ENCODE measurements around the gene SLC47A1.
A peak's percentile ranks its signal among the peaks of the same experiment; 100 is the strongest.
"Not testable (repeated sequence)": the region's sequence is repeated elsewhere in the genome, so short reads cannot be mapped to it uniquely, and the experiment has no call there.

SLC47A1 gene

DNA sequence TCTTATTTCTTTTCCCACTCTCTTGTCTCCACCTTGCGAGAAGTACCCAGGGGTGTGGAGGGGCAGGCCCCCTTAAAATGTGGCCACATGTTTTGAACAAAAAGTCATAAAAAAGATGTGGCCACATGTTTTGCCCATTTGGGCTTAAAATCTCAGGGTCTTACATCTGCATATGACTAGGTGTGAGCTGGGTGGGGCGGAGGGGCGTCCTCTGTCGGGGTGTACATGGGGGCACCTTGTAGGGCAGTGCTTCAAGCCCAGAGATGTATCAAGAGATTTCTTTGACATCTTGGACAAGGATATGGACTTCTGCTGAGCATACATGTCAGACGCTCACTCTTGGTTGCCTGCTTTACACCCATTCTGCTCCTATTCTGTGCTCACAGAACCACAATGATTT is 13.0 kb upstream of the SLC47A1 start:
- DNase-seq, result no peak

DNA sequence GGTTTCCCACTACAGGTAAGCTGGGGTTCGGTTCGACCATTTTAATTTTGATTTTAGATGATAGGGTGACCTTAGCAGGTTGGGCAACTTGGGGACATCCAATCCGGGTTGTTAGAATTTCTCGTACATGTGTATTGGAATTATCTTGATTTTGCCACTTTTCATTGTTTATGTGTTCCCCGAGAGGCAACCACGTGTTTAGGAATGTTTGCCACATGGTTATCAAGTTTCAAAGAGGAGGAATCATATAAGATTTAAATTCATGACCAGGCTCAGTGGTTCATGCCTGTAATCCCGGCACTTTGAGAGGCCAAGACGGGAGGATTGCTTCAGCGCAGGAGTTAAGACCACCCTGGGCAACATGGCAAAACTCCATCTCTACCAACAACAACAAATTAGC is 10.0 kb upstream of the SLC47A1 start:
- no peak for DNase-seq

DNA sequence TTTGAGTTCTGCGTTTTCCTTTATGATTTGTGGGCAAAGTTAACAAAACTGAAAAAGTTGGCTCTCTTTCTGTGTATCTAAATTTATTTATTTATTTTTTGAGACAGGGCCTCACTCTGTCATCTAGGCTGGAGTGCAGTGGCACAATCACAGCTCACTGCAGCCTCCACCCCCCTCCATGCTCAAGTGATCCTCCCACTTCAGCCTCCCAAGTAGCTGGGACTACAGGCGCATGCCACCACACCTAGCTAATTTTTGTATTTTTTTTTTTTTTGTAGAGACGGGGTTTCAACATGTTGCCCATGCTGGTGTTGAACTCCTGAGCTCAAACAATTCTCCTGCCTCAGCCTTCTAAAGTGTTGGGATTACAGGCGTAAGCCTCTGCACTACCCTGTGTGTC is 6.7 kb upstream of the SLC47A1 start:
- DNase-seq, result not testable (repeated sequence)

DNA sequence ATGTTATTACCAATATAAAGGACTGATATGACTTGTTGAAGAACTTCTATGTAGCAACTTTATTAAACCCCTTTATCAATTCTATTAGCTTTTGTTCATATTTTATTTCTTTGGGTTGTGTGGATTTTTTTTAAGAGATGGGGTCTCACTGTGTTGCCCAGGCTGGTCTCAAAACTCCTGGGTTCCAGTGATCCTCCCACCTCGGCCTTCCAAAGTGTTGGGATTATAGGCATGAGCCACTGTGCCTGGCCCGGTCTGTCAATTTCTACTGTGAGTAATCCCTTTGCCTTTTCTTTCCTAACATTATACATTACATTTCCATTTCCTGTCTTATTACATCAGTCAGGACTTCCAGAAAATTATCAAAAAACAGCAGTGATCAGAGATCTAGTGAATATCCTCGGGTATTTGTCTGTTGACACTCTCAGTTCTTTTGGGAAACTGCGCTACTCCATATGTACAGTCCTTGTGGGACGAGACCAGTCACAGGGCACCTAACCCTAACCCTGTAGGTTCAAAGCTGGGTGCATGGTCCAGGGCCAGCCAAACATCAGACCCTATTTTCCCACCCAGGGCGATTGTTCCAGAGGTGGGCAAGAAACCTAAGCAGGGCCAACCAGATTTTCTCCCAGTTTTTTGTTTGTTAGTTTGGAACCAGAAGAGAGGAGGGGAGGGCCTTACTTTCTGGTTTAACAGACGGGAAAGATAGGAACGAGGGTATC is 1.7 kb upstream of the SLC47A1 start:
- DNase-seq, result no peak

DNA sequence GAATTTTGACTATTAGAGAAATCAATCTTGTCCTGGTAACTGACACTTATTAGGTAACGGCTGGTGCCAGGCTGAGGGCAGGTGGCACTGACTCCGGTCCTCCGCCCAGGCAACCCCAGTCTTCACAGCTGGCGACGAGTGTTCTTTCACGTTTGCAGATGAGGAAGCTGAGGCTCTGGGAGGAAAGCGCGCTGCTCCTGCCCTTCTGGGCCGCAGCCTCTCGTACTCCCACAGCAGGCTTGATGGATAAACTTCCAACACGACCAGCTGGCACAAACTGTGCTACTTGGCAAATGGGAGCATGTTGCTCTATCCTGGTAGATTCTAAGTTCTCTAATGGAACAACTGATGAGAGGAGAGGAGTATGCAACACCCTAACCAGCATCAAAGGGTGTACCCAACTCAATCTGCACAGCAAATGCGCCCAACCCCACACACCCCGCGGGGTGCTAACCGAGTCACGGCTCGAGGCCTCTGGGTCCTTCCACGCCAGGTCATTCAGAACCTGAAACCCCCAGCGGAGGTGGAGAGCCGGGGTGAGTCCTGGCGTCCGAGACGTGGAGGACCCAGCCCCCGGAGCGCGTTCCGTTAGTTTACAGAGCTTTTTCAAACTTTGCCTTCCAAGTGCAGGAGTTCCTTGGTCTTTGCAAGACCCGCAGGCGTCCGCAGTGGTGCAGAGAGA is 477 bp upstream of the SLC47A1 start:
- no peak for DNase-seq

DNA sequence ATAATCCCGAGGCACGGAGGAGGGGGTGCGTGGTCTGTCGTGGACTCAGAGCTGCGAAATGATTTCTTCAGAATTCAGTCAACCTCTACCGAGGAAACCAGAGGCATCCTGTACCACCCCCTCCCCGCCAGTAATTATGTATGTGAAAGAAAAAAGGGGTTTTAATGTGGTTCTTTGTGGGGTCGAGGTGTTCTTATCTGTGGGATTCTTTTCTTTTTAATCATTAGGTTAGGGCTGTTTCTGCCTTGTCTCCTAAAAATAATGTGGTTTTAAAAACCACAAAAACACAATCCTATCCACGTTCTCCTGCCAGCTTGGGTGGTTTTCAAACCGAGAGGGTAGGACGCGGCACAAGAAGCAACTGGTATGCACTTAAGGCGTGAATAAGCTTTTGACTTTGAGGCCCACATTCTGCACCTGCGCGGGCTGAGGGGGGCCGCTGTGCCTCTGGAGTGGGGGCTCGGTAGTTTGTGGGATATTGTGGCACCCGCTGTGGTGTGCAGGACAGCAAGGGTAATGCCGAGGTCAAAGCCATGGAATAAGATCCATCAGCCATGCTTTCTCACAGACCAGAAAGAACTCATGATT is 1.0 kb downstream of the SLC47A1 start:
- no peak for DNase-seq

DNA sequence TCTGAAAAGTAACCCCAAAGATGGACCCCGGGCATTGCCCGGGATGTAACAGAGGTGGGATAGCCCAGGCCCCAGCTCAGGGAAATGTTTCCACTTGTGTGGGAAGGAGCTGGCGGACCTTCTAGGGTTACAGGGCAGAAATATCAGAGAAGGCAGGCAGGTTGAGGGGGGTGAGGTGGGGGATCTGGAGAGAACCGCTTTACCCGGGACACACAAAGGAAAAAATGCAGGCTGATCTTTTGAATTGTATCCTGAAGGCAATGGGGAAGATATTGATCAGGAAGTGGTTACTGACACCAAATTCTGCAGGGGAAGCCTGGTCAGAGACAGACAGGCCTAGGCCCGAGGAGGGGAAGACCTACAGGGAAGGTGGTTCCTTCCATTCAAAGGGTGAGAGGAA is 3.5 kb downstream of the SLC47A1 start:
- DNase-seq, result no peak

DNA sequence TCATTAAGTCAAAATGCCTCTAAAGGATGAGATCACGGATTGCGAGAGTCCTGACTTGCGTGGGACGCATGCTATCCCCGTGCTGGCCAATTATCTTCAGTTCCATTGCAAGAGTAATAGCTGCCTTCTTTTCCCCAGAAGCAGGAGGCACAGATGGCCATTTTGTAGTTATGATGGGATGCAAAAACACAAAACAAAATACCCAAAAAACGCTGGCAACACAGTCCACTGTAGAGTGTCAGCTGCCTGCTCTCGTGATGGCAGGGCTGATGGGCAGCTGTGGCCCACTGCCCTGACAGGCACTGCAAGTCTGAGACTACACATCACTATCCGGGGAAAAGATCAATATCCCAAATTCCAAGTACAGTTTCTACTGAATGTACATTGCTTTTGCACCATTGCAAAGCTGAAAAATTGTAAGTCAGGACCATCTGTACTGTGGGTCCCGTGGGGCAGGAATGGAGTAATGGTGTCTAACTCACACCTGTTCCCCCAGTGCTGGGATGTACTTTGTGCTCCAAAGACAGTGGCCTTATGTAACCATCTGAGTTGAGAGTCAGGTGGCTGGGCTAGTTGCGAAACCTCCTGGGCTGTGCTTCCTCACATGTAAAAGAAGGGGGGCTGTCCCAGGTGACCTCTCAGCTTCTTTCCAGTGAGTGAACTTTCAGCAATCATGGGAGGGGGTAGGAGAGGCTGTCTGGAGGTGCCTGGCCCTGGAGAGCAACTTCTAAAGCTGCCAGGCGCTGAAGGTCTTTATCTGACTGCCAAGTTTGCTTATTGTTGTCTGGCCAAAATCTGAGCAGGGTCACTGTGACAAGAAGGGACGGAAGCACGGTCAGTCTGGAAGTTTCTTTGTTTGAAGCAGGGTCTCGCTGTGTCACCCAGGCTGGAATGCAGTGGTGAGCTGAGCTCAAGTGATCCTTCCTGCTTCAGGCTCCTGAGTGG is 4.7 kb downstream of the SLC47A1 start:
- no peak for DNase-seq

DNA sequence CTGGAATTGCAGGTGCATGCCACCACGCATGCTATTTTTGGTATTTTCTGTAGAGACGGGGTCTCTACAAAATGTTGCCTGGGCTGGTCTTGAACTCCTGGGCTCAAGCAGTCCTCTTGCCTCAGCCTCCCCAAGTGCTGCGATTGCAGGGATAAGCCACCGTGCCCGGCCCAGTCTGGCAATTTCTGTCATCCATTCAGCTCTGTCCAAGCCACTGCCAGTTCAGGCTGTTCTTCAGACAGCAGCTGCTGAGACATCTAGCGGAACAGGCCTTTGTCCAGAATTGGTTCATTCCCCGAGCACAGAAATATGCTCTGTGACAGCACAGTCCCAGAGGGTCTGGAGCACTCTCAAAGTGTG is 5.4 kb downstream of the SLC47A1 start:
- DNase-seq, result no peak

DNA sequence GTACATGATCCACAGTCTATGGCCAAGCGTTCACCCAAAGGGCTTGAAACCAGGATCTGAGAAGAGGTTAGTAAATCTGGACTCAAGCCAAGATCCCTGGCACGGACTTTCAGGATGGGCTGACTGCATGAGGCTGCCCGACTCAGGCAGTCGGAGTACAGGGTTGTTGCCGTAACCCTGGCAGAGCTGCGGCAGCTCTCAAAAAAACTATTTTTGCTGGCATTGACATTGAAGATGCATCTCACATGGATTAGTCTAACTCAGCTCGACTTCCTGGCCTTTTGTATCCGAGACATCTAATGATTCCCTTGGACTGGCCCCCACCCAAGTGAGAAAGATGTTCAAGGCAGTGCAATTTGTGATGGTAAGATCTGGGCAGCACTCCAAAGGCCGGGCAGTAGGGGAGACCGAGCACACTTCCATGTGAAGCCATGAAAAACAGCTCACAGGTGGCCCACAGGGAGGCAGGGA is 6.2 kb downstream of the SLC47A1 start:
- DNase-seq, result no peak

DNA sequence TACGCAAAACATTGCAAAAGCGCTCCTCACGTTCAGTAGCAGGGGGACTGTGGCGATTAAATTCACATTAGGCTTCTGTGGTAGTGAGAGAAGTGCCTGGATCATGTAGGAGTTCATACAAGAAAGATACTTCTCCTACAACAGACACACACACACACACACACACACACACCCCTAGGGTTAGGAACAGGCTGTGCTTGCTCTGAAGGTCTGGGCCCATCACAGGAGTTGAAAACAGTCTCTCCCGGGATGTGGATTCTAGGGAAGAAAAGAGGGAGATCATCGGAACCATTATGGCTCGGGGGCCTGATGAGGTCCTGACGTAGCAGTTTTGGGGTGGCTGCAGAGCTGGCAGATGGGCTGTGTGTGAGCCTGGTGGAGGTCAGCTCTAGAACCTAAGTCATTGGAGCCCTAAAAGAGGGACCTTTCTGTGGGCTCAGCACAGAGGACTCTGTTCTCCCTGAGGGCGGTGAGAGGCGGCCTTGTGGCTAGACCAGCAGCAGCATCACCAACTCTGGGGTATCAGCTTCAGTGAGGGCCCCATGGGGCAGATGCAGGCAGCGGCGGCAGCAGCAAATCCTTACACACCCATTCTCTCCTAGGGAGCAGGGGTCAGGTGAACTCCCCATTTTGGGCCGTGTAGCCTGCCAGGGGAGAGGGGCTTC is 7.2 kb downstream of the SLC47A1 start:
- DNase-seq, result no peak

DNA sequence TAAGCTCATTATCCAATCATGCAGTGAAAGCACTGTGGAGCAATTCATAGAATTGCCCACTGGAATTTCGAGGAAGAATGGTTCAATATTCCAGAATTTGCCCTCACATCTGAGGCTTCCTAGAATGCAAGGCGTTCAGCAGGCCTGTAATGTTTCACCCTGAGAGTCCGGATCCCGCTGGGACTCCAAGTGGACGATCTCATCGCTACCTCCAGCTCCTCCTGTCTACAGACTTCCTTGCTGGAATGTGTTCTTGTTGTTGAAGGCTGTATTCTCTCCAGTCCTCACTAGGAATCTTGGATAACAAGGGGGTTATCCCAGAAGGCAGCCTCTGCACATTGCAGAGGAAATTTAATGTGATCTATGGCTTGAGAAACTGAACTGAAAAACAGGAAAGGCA is 7.8 kb downstream of the SLC47A1 start:
- no peak for DNase-seq

DNA sequence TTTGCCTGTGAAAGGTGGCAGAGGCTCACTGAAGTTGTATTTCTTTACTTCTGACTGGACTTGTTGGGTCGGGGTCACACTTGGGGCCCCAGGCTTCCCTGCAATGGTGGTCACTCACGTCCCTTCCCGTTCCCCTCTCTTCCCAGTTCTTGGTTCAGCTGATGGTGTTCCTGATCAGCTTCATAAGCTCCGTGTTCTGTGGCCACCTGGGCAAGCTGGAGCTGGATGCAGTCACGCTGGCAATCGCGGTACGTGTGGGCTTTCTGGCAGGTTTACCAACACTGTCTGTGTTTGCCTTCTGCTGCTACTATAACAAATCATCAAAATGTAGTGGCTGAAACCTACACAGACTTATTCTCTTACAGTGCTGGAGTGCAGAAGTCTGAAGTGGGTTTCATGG is 8.6 kb downstream of the SLC47A1 start:
- no peak for DNase-seq

DNA sequence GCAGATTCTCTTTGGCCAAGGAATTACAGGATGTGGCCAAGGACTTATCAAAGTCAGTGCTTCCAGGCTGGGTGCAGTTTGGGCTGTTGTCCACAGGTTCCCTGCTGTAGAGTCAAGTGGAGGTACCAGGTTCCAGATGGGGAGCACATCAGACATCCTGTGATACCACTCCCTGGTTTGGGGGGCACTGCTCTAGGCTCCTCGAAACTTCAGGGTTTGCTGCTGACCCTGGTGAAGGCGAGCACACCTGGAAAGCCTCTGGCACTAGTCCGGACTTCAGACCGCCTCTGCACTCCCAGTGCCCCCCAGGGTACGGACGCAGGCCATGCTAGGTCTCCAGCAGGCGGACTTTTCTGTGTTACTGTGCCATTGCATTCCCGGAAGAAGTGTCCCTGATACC is 10.7 kb downstream of the SLC47A1 start:
- DNase-seq, result no peak

DNA sequence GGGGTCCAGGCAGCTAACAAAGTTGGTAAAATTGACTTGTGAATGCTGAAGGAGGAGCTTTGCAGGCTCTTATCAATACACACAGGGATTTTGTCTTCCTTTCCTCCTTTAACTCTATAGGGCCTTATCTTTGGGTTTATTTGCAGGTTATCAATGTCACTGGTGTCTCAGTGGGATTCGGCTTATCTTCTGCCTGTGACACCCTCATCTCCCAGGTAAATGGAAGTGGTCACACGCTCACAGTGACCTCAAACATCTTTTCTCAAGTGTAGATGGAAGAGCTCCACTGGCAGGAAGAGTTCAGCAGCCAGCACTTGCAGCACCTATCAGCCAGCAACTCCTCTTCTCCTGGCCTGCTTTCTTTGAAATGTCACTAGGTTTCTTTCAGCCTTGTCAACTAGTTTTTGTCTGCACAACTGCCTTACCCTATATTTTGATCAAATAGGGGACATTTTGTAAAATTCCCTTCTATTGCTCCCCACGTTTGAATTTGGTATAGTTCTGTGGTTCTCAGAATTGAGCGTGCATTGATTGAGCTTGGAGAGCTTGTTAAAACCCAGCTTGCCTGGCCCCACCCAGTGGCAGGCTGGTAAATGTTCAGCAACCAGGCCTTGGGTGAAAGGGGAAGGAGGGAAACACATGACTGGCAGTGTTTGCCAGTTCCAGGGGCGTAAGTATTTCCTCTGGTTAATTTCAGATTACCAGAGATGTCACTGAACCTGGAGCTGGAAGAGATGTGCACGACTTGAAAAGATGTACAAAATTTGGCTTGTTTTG is 12.8 kb downstream of the SLC47A1 start:
- DNase-seq, result no peak

DNA sequence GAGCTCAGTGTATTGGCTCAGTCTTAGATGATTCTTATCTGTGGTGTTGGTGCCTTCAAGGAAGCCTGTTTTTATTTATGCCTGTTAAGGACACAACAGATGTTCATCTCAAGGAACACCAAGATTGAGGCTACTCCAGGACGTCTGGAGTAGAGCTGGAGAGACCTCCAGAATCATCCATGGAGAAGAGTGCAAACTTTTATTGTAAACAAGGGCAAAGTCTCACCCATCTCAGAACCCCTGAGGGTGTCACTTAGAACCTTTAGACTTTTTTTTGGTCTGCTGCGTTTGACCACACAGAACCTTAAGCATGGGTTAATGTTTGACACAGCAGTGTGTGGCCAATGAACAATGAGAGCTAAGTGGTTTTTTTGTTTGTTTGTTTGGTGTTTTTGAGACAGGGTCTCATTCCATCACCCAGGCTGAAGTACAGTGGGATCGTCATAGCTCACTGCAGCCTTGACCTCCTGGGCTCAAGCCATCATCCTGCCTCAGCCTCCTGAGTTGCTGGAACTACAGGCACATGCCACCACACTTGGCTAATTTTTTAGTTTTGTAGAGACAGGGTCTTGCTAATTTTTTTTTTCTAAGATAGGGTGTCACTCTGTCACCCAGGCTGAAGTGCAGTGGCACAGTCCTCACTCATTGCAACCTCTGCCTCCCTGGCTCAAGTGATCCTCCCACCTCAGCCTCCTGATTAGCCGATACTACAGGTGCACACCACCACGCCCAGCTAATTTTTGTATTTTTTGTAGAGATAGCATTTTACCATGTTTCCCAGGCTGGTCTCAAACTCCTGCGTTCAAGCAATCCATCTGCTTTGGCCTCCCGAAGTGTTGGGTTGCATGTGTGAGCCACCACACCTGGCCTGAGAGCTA is 16.3 kb downstream of the SLC47A1 start:
- DNase-seq, result no peak

DNA sequence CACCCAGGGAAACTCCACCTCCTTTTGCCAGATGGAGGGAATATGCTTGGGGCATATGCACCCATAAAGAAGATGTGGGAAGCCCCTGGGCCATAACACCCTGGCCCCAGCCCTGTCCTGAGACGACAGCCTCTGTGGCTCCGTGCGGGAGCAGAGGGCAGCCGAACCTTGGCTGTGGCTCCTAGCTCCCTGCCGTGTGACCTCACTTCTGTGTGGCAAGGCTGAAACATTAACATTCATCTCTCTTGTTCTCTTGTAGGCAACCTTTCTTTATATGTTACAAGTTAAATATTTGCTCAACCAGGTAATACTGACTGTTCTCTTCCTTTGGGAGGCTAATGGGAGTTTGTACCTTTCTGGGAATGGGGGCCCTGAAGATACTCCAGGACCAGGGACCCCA is 17.5 kb downstream of the SLC47A1 start:
- DNase-seq, result peak; percentile 9

DNA sequence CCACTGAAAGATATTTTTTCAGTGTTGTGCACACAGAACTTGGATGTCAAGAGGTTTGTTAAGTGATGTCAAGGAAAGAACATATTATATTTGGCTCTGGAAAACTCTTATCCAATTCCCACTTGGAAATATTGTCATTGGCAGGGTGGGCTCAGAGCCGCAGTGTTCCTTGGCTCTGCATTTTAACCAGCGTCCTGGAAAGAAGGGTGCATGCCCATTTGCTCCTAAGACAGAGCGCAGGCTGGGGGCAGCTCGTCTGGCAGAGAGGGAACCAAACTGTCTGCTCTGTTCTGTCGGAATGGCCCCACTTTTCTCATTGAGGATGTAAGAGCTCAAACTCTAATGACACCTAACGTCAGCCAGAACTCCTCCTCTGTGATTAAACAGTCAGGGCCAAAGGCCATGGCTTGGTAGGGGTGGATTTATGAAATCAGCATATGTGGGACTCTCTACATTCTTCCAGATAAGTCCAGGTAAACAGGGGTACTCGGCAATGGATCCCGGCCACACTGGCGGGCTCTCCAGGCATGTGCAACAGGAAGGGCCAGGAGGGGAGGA is 18.0 kb downstream of the SLC47A1 start:
- DNase-seq, result no peak

DNA sequence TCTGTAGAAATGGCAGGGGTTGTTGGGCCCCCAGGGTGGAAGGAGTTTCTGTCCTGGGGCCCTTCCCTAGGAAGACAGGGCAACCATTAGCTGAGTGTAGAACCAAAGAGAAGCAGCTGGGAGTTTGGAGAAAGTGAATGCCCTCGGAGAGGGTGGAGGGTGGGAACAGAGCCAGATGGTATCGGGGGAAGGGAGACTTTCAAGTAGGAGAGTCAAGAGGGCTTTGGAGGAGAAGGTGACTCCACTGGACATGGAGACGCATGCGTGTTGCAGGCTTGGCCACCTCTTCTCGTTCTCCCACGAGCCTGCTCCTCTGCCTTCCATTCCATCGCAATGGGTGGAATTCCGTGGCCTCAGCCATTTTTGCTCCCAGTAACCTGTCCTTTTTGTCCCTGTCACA is 19.4 kb downstream of the SLC47A1 start:
- no peak for DNase-seq

DNA sequence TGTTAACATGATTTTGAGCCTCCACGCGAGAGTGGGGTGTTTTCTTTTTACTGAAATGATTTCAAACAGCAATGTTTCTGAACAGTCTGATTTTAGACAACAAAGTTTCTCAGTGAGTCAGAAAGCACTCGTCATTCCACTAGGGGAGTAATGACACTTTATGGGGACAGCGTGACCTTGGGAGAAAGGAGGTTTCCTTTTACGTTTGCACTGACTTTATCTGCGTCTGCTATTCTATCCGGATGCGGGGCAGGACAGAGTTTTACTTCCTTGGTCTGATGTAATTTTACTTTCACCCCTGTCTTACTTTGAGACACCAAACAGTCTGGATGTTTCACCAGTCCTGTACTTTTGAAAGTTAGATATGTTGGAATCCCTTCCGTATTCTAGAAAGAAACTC is 20.7 kb downstream of the SLC47A1 start:
- no peak for DNase-seq

DNA sequence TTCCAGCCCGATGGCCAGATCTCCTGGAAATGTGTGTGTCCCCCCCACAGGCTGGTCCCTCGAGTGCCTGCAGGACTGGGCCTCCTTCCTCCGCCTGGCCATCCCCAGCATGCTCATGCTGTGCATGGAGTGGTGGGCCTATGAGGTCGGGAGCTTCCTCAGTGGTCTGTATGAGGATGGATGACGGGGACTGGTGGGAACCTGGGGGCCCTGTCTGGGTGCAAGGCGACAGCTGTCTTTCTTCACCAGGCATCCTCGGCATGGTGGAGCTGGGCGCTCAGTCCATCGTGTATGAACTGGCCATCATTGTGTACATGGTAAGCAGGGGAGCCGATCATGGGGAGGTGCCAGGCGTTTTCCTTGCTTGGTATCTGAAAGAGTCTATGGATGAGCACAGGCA is 22.1 kb downstream of the SLC47A1 start:
- no peak for DNase-seq

Data from NCI-H774 (cell line).